ENCODE data around the gene KRTAP9-3. TPM values are rescaled to one million over a fixed set of nuclear protein-coding genes. Genes with fewer than 3 reads are reported as not detected.
"Not testable (repeated sequence)": the region's sequence is repeated elsewhere in the genome, so short reads cannot be mapped to it uniquely, and the experiment has no call there.

The KRTAP9-3 gene
- total RNA-seq, 2 donors from 2014 or later, result not detected

- intact Hi-C loops (cut with DNase I), result no loop called here
- Histone ChIP-seq H3K36me3 (replicated peaks in 1 of 2; ENCODE audit: insufficient read depth in 1 of 2, low read depth in 2 of 2) (no peaks in the 10 kb centered on the region), H3K9me3 (no peaks in the 10 kb centered on the region), H3K27me3 (no peaks in the 10 kb centered on the region), H3K4me1 (no peaks in the 10 kb centered on the region), H3K4me3 (no peak overlapping the region), H3K27ac (no peak overlapping the region)
- TF ChIP-seq CTCF (IDR thresholded peaks at IDR 0.05), result no peak
- 49 to 57% methylated on average over 6 to 7 of the region's 7 CpGs for WGBS, 2 donors
- no peak for DNase-seq
- ATAC-seq, result no peak
Measured at GRCh38 chr17:41212524-41213169, 19.6 kb upstream of the KRTAP9-3 start.

- no peaks in the 10 kb centered on the region for H3K4me1 ChIP-seq
- TF ChIP-seq POLR2A (IDR thresholded peaks at IDR 0.05) (no peak), CTCF (IDR thresholded peaks at IDR 0.05) (no peak)
- 36 to 63% methylated on average over 1 of the region's 1 CpG for WGBS, 2 donors
- no peaks in the 10 kb centered on the region for H3K9me3 ChIP-seq
- H3K36me3 ChIP-seq (replicated peaks in 1 of 2; ENCODE audit: insufficient read depth in 1 of 2, low read depth in 2 of 2), result no peaks in the 10 kb centered on the region
- H3K4me3 ChIP-seq, result no peak overlapping the region
- ATAC-seq (no peak), DNase-seq (no peak)
- H3K27ac ChIP-seq, result no peak overlapping the region
- intact Hi-C loops (cut with DNase I), result no loop called here
- H3K27me3 ChIP-seq, result no peaks in the 10 kb centered on the region
Measured at GRCh38 chr17:41215681-41216080, 16.6 kb upstream of the KRTAP9-3 start.

- no peaks in the 10 kb centered on the region for H3K9me3 ChIP-seq
- H3K36me3 ChIP-seq (replicated peaks in 1 of 2; ENCODE audit: insufficient read depth in 1 of 2, low read depth in 2 of 2), result no peaks in the 10 kb centered on the region
- ATAC-seq (no peak), DNase-seq (no peak)
- peaks cover 0 to 4% of the 10 kb centered on the region in 2 donors for H3K27me3 ChIP-seq
- 56 to 64% methylated on average over 2 of the region's 2 CpGs for WGBS, 2 donors
- TF ChIP-seq CTCF (IDR thresholded peaks at IDR 0.05), result no peak
- no peak for TF ChIP-seq POLR2A (IDR thresholded peaks at IDR 0.05)
- intact Hi-C loops (cut with DNase I), result no loop called here
- no peaks in the 10 kb centered on the region for H3K4me1 ChIP-seq
- no peak overlapping the region for H3K27ac ChIP-seq
- no peak overlapping the region for H3K4me3 ChIP-seq
Measured at GRCh38 chr17:41223821-41224220, 8.4 kb upstream of the KRTAP9-3 start.

GRCh38 chr17:41226051-41226450, 6.2 kb upstream of the KRTAP9-3 start:
- H3K27me3 ChIP-seq, result peaks cover 0 to 3% of the 10 kb centered on the region in 2 donors
- H3K4me3 ChIP-seq, result no peak overlapping the region
- TF ChIP-seq POLR2A (IDR thresholded peaks at IDR 0.05) (no peak), CTCF (IDR thresholded peaks at IDR 0.05) (no peak)
- no peak for DNase-seq
- intact Hi-C loops (cut with DNase I), result no loop called here
- H3K36me3 ChIP-seq (replicated peaks in 1 of 2; ENCODE audit: insufficient read depth in 1 of 2, low read depth in 2 of 2), result no peaks in the 10 kb centered on the region
- no peaks in the 10 kb centered on the region for H3K9me3 ChIP-seq
- WGBS, 2 donors, result 74 to 82% methylated on average over 6 of the region's 6 CpGs
- H3K4me1 ChIP-seq, result no peaks in the 10 kb centered on the region
- H3K27ac ChIP-seq, result no peak overlapping the region
- no peak for ATAC-seq

- intact Hi-C loops (cut with DNase I); DNase-seq; H3K27ac ChIP-seq; ATAC-seq; H3K36me3 ChIP-seq (replicated peaks in 1 of 2; ENCODE audit: insufficient read depth in 1 of 2, low read depth in 2 of 2); H3K9me3 ChIP-seq; H3K27me3 ChIP-seq; H3K4me1 ChIP-seq; H3K4me3 ChIP-seq: not testable (repeated sequence)
- WGBS, 2 donors, result 21% methylated on average over 3 of the region's 4 CpGs; no CpG with 5 or more reads in 1 of the 2 donors
Measured at GRCh38 chr17:41226598-41227095, 5.6 kb upstream of the KRTAP9-3 start, which contains the start of gene KRTAP9-2. Gene KRTAP9-2, plus strand, starts transcription at chr17:41226648. Its CDS starts 7 bp downstream, at chr17:41226655.
